PC-3 (cell line): ENCODE measurements around the gene ATXN10.

Experiments used
- CTCF ChIP-seq: fragments of 300-600 bp; sonication (generic); conservative IDR thresholded peaks from 2 replicates; pipeline ENCODE4 v1.5.1; 2017; ENCODE audit warnings: antibody characterized with exemption, low read depth, mild to moderate bottlenecking, low read length
- EZH2 ChIP-seq: fragments of 300-600 bp; sonication (generic); IDR thresholded peaks from one replicate; pipeline ENCODE4 v1.6.1; 2017; ENCODE audit warnings: antibody characterized with exemption, mild to moderate bottlenecking, low read length; ENCODE audit not compliant: unreplicated experiment
- EZH2phosphoT487 ChIP-seq: fragments of 300-600 bp; sonication (generic); IDR thresholded peaks from 2 replicates; pipeline ENCODE4 v1.6.1; 2018; ENCODE audit warnings: mild to moderate bottlenecking, antibody characterized with exemption, low read length, borderline replicate concordance

GRCh38 chr22:45790401-45790800, 118.8 kb downstream of the ATXN10 start:
- no peak for TF ChIP-seq CTCF
- TF ChIP-seq EZH2, result no peak
- no peak for TF ChIP-seq EZH2phosphoT487
